Stimulated activated CD8-positive, alpha-beta memory T cell treated with anti-CD3 and anti-CD28 coated beads, Interleukin-12 subunit alpha, Interleukin-12 subunit beta, amount 100 ng/mL, for 4 hours (primary cell): ENCODE data around the gene MRPL11.

Source experiments
- DNase-seq: peaks from one replicate; pipeline ENCODE4 v3.0.0-alpha.2; 2020; ENCODE audit warnings: low read depth

MRPL11 gene

DNA sequence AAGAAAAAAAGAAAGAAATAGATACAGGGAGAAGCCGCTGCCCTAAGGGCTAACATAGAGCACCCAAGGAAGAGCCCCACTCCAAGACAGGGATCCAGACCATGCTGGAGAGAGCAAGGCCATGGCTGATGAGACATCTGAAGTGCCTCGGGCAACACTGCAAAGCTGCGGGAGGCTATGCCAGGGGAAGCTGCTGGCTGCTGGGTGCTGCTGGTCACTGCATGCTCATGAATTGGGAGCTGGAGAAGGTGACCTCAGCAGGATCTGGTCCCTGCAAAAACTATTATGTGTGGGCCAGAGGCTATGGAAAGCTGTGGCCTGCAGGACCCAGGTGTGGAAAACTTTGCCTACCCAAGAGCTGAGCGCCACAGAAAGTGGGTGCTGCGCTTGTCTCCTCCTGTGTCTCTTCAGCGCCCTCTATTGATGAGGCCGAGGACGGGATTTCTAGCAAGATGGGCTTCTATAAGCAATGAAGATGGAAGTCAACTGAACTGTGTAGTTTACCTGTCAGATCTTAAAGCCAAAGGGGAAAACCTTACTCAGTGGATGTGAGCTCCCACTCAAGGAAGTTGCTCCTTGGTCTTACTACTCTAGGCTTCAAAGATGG, 49.8 kb downstream of the MRPL11 start:
- DNase-seq = peak; percentile 33

DNA sequence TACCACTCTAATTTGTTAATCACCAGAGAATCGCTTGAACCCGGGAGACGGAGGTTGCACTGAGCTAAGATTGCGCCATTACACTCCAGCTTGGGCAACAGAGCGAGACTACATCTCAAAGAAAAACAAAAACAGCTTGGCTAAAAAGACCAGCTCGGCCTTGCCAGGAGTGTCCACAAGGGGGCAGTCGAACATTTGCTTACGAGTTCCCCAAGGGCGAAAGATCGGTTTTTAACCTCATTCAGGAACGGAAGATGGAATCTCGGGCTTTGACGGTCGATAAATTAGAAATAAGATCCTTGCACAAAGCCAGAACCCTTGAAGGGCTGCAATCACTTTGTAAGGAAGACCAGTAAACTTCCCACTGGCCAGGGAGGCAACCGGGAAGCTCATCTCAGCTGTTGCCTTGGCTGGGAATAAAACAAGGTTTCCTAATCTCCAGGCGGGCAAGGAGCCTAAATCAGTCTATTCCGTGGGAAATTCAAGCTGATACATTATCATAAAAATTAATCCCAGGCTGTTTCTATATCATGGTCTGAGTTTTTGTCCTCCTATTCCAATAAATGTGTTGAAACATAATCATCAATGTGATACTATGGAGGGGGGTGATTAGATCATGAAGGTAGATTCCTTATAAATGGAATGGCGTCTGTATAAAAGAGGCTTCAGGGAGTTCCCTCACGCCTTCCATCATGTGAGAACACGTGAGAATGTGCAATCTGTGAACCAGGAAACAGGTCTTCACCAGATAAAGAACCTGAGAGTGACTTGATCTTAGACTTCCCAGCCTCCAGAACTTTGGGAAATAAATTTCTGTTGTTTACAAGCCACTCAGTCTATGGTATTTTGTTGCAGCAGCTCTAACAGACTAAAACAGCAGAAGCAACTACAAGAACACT, 52.2 kb downstream of the MRPL11 start:
- DNase-seq = peak; percentile 61
